Measurements from ENCODE around the gene SSNA1.

The SSNA1 gene

GRCh38 chr9:137200311-137201204, 12.1 kb downstream of the SSNA1 start, which contains the start of gene TPRN:
Gene TPRN (minus strand): TSS chr9:137200741. CDS start chr9:137200711, 30 bp downstream.
- peak; percentile 97 to 98 for DNase-seq (ENCODE audit: low read depth in 2 of 2)

- no peak for DNase-seq (ENCODE audit: low read depth in 2 of 2)
These were observed 12.9 kb downstream of the SSNA1 start for GRCh38 chr9:137201205-137201868.

GRCh38 chr9:137202966-137203365, 14.5 kb downstream of the SSNA1 start:
- DNase-seq (ENCODE audit: low read depth in 2 of 2), result no peak

GRCh38 chr9:137204731-137205125, 16.3 kb downstream of the SSNA1 start:
- DNase-seq (ENCODE audit: low read depth in 2 of 2), result no peak

- DNase-seq (ENCODE audit: low read depth in 2 of 2), result peak; percentile 87
These were observed 16.9 kb downstream of the SSNA1 start, which contains the start of the genes NDOR1 and TMEM203 for GRCh38 chr9:137205126-137206069. Gene NDOR1 (plus strand): TSS chr9:137205700. CDS start chr9:137205778, 78 bp downstream. Gene TMEM203 (minus strand): TSS chr9:137205648. CDS start chr9:137205414, 234 bp downstream.

GRCh38 chr9:137206602-137207001, 18.1 kb downstream of the SSNA1 start:
- DNase-seq (ENCODE audit: low read depth in 2 of 2), result no peak

- DNase-seq (ENCODE audit: low read depth in 2 of 2), result no peak
These were observed 23.1 kb downstream of the SSNA1 start for GRCh38 chr9:137211532-137211931.

GRCh38 chr9:137212520-137212919, 24.0 kb downstream of the SSNA1 start:
- DNase-seq (ENCODE audit: low read depth in 2 of 2), result no peak

GRCh38 chr9:137213160-137214060, 24.9 kb downstream of the SSNA1 start:
- DNase-seq (ENCODE audit: low read depth in 2 of 2), result no peak

- no peak for DNase-seq (ENCODE audit: low read depth in 2 of 2)
These were observed 26.1 kb downstream of the SSNA1 start for GRCh38 chr9:137214620-137215019.

- DNase-seq (ENCODE audit: low read depth in 2 of 2), result no peak
These were observed 26.9 kb downstream of the SSNA1 start for GRCh38 chr9:137215196-137215986.

GRCh38 chr9:137216188-137216965, 27.9 kb downstream of the SSNA1 start:
- no peak for DNase-seq (ENCODE audit: low read depth in 2 of 2)

GRCh38 chr9:137217276-137218211, 29.1 kb downstream of the SSNA1 start:
- no peak for DNase-seq (ENCODE audit: low read depth in 2 of 2)

GRCh38 chr9:137218212-137218753, 29.8 kb downstream of the SSNA1 start:
- DNase-seq (ENCODE audit: low read depth in 2 of 2), result no peak

GRCh38 chr9:137218754-137219271, 30.3 kb downstream of the SSNA1 start:
- DNase-seq (ENCODE audit: low read depth in 2 of 2), result no peak

- no peak for DNase-seq (ENCODE audit: low read depth in 2 of 2)
These were observed 31.4 kb downstream of the SSNA1 start for GRCh38 chr9:137219757-137220316.

Data from activated CD8-positive, alpha-beta memory T cell treated with anti-CD3 and anti-CD28 coated beads for 4 hours (primary cell).